ENCODE data around the gene ARHGEF6. TPM values are rescaled to one million over a fixed set of nuclear protein-coding genes. Genes with fewer than 3 reads are reported as not detected.

The ARHGEF6 gene
- total and polyA plus RNA-seq, 3 donors from 2014 or later, result 5.7 to 7.0 (median 6.8) TPM

DNA sequence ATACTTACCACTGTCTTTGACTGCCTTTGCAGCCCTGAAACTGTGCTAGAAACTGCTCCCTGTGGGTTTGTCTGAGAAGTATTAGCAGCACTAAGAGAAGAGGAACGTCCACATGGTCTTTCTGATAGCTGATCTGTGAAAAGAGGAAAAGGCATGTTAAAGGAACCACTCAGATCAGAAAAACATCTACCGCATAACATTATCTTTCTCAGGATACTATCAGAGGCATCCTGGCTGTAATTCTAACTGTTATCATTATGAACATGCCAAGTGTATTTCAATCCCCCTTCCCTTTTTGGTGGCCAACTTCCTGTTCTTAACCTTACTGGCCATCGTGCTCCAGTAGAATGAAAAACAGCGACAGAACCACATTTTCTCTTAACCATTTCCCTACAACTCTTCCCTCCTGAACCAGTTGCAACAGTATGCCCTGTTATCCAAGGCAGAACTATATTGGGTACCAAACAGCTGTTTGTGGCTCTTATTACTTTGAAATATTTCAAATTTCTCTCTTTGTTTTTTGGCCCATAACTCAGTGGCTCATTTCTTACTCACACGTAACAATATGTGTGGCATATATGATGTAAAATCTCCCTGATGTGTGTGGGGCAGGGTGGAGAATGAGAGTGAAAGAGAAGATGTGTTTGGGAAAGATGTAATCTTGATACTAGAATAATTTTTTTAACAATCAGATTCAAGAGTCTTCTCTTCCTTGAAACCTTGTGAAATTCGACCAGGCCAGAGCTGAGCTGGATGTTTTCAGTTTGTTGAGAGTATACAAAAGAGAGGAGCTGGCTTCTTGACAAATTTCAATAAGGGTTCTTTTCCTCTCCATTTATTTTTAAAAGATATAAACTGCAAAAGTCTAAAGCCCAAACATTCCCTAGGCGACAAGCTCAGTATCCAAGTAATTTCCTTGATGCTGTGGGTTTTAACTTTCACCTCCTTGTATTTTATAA is 35.2 kb downstream of the ARHGEF6 start:
- no peaks in the 10 kb centered on the region for H3K27me3 ChIP-seq
- H3K36me3 ChIP-seq (ENCODE audit: low read depth, missing control alignments), result no peaks in the 10 kb centered on the region
- no peak overlapping the region for H3K27ac ChIP-seq
- WGBS, 2 donors, result 65 to 66% methylated on average over 7 of the region's 7 CpGs
- intact Hi-C loops (cut with DNase I; ENCODE audit: low total_unique reads), result no loop called here
- H3K9me3 ChIP-seq, result no peaks in the 10 kb centered on the region
- DNase-seq, result no peak
- TF ChIP-seq, protein P1, sequence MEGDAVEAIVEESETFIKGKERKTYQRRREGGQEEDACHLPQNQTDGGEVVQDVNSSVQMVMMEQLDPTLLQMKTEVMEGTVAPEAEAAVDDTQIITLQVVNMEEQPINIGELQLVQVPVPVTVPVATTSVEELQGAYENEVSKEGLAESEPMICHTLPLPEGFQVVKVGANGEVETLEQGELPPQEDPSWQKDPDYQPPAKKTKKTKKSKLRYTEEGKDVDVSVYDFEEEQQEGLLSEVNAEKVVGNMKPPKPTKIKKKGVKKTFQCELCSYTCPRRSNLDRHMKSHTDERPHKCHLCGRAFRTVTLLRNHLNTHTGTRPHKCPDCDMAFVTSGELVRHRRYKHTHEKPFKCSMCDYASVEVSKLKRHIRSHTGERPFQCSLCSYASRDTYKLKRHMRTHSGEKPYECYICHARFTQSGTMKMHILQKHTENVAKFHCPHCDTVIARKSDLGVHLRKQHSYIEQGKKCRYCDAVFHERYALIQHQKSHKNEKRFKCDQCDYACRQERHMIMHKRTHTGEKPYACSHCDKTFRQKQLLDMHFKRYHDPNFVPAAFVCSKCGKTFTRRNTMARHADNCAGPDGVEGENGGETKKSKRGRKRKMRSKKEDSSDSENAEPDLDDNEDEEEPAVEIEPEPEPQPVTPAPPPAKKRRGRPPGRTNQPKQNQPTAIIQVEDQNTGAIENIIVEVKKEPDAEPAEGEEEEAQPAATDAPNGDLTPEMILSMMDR (IDR thresholded peaks at IDR 0.05), result no peak
- TF ChIP-seq POLR2A (IDR thresholded peaks at IDR 0.05), result no peak
- no peaks in the 10 kb centered on the region for H3K4me1 ChIP-seq
- no peak overlapping the region for H3K4me3 ChIP-seq

DNA sequence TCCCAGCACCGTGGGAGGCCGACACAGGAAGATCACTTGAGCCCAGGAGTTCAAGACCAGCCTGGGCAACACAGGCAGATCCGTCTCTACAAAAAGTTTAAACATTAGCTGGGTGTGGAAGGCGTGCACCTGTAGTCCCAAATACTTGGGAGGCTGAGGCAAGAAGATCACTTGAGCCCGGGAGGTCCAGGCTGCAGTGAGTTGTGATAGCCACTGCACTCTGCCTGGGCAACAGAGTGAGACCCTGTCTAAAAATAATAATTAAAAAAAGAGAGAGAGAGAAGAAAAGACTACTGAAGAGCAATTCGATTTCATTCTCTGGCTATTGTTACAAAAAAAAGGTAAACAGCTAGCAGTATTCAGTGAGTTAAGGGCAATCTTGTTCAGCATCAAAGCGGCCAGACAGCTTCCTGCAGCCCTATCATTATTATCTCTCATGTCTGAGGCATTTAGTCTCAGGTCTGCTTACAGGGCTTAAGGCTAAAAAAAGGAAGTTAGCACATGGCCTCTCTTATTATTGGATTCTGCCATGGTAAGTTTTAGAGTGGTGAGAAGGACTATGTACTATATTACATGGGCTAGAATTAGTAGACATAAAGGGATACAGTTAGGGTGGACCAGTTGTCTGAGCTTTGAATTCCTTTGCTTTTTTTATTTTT is 37.9 kb downstream of the ARHGEF6 start:
- no peaks in the 10 kb centered on the region for H3K27me3 ChIP-seq
- no peak for TF ChIP-seq POLR2A (IDR thresholded peaks at IDR 0.05)
- TF ChIP-seq, protein P1 (IDR thresholded peaks at IDR 0.05), result no peak
- no peak overlapping the region for H3K27ac ChIP-seq
- no peak overlapping the region for H3K4me3 ChIP-seq
- H3K36me3 ChIP-seq (ENCODE audit: low read depth, missing control alignments), result no peaks in the 10 kb centered on the region
- intact Hi-C loops (cut with DNase I; ENCODE audit: low total_unique reads), result no loop called here
- no peaks in the 10 kb centered on the region for H3K4me1 ChIP-seq
- DNase-seq, result no peak
- WGBS, 2 donors, result 89 to 93% methylated on average over 7 of the region's 7 CpGs
- no peaks in the 10 kb centered on the region for H3K9me3 ChIP-seq

DNA sequence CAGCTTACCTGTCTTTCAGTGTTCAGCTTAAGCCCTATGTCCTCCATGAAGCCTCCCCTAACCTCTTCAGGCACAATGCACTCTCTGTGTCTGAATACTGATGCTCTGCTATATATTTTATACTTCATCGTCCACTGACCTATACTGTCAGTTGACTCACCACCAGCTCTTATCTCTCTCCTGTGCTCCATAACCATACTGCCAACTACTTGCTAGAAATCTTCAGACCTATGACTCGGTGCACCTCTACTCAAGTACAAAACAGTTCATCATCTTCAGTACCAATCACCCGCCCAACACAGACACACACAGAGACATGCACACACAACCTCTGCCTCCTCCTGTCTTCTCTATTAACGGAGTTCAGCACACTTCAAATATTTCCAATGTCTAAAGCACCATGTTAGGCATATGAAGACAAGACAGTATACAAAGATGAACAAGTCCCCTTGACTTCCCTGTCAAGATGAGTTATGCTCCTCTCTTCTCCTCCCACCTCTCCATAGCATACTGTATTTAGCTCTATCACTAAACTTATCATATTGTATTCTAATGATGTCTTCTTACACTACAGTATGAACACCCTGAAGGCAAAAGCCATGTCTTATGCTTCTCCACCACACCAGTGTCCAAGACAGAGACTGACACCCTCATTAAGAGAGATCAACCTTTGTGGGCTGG is 42.5 kb downstream of the ARHGEF6 start:
- 94% methylated on average over 3 to 4 of the region's 4 CpGs for WGBS, 2 donors
- Histone ChIP-seq H3K27me3 (no peaks in the 10 kb centered on the region), H3K27ac (no peak overlapping the region), H3K4me3 (no peak overlapping the region), H3K4me1 (no peaks in the 10 kb centered on the region), H3K9me3 (no peaks in the 10 kb centered on the region), H3K36me3 (ENCODE audit: low read depth, missing control alignments) (no peaks in the 10 kb centered on the region)
- no peak for DNase-seq
- TF ChIP-seq, protein P1 (IDR thresholded peaks at IDR 0.05), result no peak
- no peak for TF ChIP-seq POLR2A (IDR thresholded peaks at IDR 0.05)
- intact Hi-C loops (cut with DNase I; ENCODE audit: low total_unique reads), result no loop called here

DNA sequence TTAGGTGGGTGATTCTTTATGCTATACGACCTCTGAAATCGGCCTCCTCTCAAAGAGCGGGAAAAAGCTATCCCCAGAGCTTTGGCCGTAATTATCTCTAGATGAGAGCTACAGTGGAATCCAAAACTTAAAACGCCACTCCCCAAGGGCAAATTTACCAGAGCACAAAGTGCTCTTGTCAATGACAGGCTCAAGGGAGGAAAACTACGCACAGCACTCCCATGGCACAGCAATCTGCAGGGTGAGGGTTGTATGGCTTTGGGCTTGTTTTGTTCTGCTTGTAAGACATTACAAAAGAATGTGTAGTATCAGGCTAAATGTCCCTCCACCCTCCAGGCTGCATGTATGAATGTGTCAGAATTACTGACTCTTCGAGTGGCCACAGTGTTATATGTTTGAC is 44.0 kb downstream of the ARHGEF6 start:
- WGBS, 2 donors, result 86 to 91% methylated on average over 7 of the region's 7 CpGs
- H3K4me1 ChIP-seq, result no peaks in the 10 kb centered on the region
- intact Hi-C loops (cut with DNase I; ENCODE audit: low total_unique reads), result no loop called here
- no peak for DNase-seq
- H3K9me3 ChIP-seq, result no peaks in the 10 kb centered on the region
- H3K4me3 ChIP-seq, result no peak overlapping the region
- no peaks in the 10 kb centered on the region for H3K36me3 ChIP-seq (ENCODE audit: low read depth, missing control alignments)
- no peak overlapping the region for H3K27ac ChIP-seq
- H3K27me3 ChIP-seq, result no peaks in the 10 kb centered on the region
- TF ChIP-seq, protein P1 (IDR thresholded peaks at IDR 0.05), result no peak
- TF ChIP-seq POLR2A (IDR thresholded peaks at IDR 0.05), result no peak
